PFSK-1 (cell line): Measurements from ENCODE around the gene UBA1.

Experiments used
- POLR2AphosphoS5 ChIP-seq: IDR thresholded peaks from 2 replicates; pipeline ENCODE4 v1.6.1; 2012; ENCODE audit warnings: low read depth, mild to moderate bottlenecking, control low read depth, low read length, moderate library complexity
- SIN3A ChIP-seq: IDR thresholded peaks from 2 replicates; pipeline ENCODE4 v1.6.1; 2012; ENCODE audit warnings: mild to moderate bottlenecking, low read length, moderate library complexity, borderline replicate concordance; ENCODE audit not compliant: insufficient read depth
- TAF1 ChIP-seq: IDR thresholded peaks from 2 replicates; pipeline ENCODE4 v1.6.1; 2012; ENCODE audit warnings: low read length, control low read depth, borderline replicate concordance; ENCODE audit not compliant: insufficient read depth
- TF ChIP-seq, protein P1 (sequence below), 2 experiments: IDR thresholded peaks; 2 replicates each; pipeline versions ENCODE4 v1.6.1 to v1.8.0; 2011 to 2012; ENCODE audit warnings: low read depth in 2 of 2, low read length in 2 of 2, control low read depth in 1 of 2, inconsistent platforms in 1 of 2, mild to moderate bottlenecking in 1 of 2, moderate library complexity in 1 of 2; ENCODE audit not compliant: insufficient read depth in 1 of 2

DNA sequence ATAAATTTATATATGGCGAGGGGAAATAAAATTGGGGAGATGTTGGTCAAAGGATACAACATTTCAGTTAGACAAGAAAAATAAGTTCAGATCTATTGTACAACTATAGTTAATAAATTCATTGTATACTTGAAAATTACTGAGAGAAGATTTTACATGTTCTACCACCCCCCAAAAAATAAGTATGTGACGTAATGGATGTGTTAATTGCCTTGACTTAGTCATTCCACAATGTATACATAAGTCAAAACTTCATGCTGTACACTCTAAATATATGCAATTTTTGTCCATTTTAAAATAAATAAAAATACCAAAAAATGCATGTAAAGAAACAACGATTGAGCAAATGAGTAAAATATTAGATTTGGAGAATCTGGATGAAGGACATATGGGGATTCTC, 41.0 kb downstream of the UBA1 start:
- TF ChIP-seq TAF1 (no peak), SIN3A (no peak), POLR2AphosphoS5 (no peak)
- TF ChIP-seq, protein P1, sequence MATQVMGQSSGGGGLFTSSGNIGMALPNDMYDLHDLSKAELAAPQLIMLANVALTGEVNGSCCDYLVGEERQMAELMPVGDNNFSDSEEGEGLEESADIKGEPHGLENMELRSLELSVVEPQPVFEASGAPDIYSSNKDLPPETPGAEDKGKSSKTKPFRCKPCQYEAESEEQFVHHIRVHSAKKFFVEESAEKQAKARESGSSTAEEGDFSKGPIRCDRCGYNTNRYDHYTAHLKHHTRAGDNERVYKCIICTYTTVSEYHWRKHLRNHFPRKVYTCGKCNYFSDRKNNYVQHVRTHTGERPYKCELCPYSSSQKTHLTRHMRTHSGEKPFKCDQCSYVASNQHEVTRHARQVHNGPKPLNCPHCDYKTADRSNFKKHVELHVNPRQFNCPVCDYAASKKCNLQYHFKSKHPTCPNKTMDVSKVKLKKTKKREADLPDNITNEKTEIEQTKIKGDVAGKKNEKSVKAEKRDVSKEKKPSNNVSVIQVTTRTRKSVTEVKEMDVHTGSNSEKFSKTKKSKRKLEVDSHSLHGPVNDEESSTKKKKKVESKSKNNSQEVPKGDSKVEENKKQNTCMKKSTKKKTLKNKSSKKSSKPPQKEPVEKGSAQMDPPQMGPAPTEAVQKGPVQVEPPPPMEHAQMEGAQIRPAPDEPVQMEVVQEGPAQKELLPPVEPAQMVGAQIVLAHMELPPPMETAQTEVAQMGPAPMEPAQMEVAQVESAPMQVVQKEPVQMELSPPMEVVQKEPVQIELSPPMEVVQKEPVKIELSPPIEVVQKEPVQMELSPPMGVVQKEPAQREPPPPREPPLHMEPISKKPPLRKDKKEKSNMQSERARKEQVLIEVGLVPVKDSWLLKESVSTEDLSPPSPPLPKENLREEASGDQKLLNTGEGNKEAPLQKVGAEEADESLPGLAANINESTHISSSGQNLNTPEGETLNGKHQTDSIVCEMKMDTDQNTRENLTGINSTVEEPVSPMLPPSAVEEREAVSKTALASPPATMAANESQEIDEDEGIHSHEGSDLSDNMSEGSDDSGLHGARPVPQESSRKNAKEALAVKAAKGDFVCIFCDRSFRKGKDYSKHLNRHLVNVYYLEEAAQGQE (IDR thresholded peaks at IDR 0.05; ENCODE audit: insufficient read depth in 1 of 2, low read depth in 2 of 2, low read length in 2 of 2) = no peak
